GM18870 (cell line): ENCODE results near the gene SNRNP70.
"Not testable (repeated sequence)": the region's sequence is repeated elsewhere in the genome, so short reads cannot be mapped to it uniquely, and the experiment has no call there.

Experiments used
- ATAC-seq: cut with Tn5 transposase; IDR thresholded peaks from one replicate; pipeline ENCODE4 v1.9.1; 2021; ENCODE audit warnings: moderate library complexity; ENCODE audit not compliant: unreplicated experiment

Gene SNRNP70

GRCh38 chr19:49141352-49141751 is 56.1 kb downstream of the SNRNP70 start:
- ATAC-seq = no peak

- ATAC-seq = no peak
Measured at GRCh38 chr19:49142866-49143335, 57.6 kb downstream of the SNRNP70 start.

- ATAC-seq = no peak
Measured at GRCh38 chr19:49145573-49146407, 60.5 kb downstream of the SNRNP70 start.

GRCh38 chr19:49146408-49146770 is 61.1 kb downstream of the SNRNP70 start:
- not testable (repeated sequence) for ATAC-seq

- no peak for ATAC-seq
Measured at GRCh38 chr19:49148044-49148682, 62.9 kb downstream of the SNRNP70 start.

- no peak for ATAC-seq
Measured at GRCh38 chr19:49148784-49149651, 63.8 kb downstream of the SNRNP70 start.

GRCh38 chr19:49149652-49150105 is 64.4 kb downstream of the SNRNP70 start:
- no peak for ATAC-seq

GRCh38 chr19:49150106-49150943 is 65.1 kb downstream of the SNRNP70 start:
- no peak for ATAC-seq

- no peak for ATAC-seq
Measured at GRCh38 chr19:49150944-49151243, 65.6 kb downstream of the SNRNP70 start.

GRCh38 chr19:49151267-49152118 is 66.2 kb downstream of the SNRNP70 start:
- no peak for ATAC-seq

GRCh38 chr19:49152119-49152550 is 66.9 kb downstream of the SNRNP70 start:
- ATAC-seq = no peak

- no peak for ATAC-seq
Measured at GRCh38 chr19:49153167-49153809, 68.0 kb downstream of the SNRNP70 start.

- no peak for ATAC-seq
Measured at GRCh38 chr19:49154279-49154678, 69.0 kb downstream of the SNRNP70 start.

GRCh38 chr19:49155005-49155819 is 70.0 kb downstream of the SNRNP70 start, which contains the start of gene HRC:
Gene HRC, minus strand, starts transcription at chr19:49155396. Its CDS starts 159 bp downstream, at chr19:49155237.
- no peak for ATAC-seq

GRCh38 chr19:49155820-49156346 is 70.6 kb downstream of the SNRNP70 start:
- no peak for ATAC-seq

GRCh38 chr19:49157445-49158224 is 72.4 kb downstream of the SNRNP70 start, which contains the start of gene TRPM4:
Gene TRPM4, plus strand, starts transcription at chr19:49157792. Its CDS starts 75 bp downstream, at chr19:49157867.
- ATAC-seq = no peak
